Left colon (tissue), 2 donors: ENCODE results near the gene TRPV2. TPM values are rescaled to one million over a fixed set of nuclear protein-coding genes. Genes with fewer than 3 reads are reported as not detected.

Experiments
- ATAC-seq: fragments of 200-7000 bp; cut with Tn5 transposase; one replicate; pipeline ENCODE4 v1.9.1; 2020; ENCODE audit warnings: mild to moderate bottlenecking, moderate library complexity
- DNase-seq, 2 donors: peaks; one replicate each; pipeline ENCODE4 v3.0.0-alpha.2; 2020
- intact Hi-C, 2 donors: fragments of 100-400 bp; cut with DNase I in 1 of 2; cut with micrococcal nuclease in 1 of 2; formaldehyde crosslinking; loops; one replicate each; pipeline versions ENCODE4 v1.11.2 to v1.14.0; 2022; cut with DNase I, micrococcal nuclease
- total RNA-seq, 2 donors: library from RNA; stranded (reverse); fragmentation: NEBNext Ultra II Directional; extraction: Animal tissue kit (Norgen Biotek cat#: 25700); gene quantifications; one replicate each; pipeline ENCODE4 v1.2.1, GENCODE V29; 2021
- donor health status: DM: no; HTN: no; CAD: no.
- donor health status: DM: yes; HTN: yes; CAD: no.

TRPV2 gene
- total RNA-seq, 2 donors from 2014 or later: 4.4 to 9.2 TPM

DNA sequence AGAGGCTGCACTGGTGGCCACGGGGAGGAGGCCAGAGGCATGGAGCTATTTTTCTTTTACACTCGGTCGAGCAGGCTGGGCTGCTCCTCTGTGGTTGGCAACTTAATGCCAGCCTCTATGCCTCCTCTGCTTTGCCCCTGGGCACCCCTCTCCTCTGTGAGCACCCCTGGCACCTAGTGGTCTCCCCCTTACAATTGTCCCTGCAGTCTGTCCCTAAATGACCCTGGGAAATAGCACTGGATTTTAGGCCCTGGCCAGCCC is 49.6 kb downstream of the TRPV2 start:
- no peak for DNase-seq
- intact Hi-C loops: no loop called here
- no peak for ATAC-seq

DNA sequence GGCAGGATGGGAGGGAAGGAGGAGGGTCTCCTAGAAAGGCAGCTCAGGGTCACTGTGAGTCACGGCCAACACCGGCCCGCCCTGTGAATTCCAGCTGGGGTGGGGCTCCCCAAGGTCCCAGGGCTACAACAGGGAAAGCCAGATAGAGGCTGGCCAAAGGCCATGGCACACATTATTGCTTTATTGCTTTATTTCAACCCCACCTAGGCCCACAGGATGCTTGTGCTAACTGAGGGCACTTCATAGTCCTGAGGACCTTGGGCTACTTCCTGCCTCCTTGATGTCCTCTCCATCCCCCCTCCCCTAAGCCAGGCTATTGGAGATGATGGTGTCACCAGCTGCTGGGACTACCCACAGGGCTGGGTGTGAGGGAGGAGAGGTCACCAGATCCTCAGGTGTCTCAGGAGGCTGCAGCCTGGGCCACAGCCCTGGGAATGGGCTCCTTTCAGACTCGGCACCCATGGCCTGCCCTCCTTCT is 50.5 kb downstream of the TRPV2 start:
- peak; percentile 86 to 95 for DNase-seq
- intact Hi-C loops: no loop called here
- ATAC-seq: peak; percentile 76

DNA sequence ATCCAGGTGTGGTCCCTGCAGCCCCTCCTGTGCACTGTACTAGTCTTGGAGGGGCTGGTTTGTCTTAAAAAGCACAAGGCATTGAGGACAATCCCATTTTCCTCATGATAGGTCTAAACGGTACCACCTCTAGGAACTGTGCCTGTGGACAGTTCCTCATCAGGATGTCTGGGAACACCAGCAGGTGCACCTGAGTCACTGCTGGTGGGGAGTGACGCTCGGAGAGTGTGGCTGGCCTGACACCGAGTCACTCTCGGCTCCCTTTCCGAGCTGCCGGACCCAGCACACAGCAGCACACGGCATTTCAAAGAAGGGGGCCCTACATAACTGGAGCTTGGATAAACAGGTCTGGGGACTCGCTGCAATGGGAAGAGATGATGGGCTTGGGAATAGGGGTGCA is 51.0 kb downstream of the TRPV2 start:
- ATAC-seq: peak; percentile 44
- DNase-seq: peak in 1 of 2 donors; percentile 71
- intact Hi-C loops: no loop called here

DNA sequence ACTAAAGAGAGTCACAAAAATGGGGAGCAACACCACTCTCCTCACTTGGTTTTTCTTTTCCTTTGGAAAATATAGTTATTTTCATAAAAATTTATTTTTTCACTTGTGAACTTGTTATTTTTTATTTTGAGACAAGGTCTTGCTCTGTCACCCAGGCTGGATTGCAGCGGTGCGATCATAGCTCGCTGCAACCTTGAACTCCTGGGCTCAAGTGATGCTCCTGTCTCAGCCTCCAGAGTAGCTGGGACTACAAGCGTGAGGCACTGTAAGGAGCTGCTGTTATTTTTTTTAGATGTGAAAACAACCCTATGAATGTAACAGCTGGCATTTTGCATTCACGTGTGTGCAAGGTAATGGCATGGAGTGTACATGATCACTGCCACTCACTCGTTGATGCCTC is 51.7 kb downstream of the TRPV2 start:
- intact Hi-C loops: no loop called here
- DNase-seq (no peak), ATAC-seq (no peak)

DNA sequence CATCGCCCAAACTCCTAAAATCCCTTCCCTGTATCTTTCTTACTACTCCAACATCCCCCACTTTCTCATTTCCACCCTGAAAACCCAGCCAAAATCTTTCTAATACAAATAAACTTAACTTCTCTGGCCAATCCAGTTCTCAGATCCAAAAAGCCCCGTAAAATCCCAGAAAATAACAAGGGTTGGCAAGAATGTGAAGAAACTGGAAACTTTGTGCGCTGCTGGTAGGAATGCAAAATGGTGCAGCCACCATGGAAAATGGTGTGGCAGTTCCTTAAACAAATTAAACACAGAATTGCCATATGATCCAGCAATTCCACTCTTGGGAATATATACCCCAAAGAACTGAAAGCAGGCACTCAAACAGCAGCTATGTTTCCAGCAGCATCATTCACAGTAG is 52.5 kb downstream of the TRPV2 start:
- DNase-seq (no peak), ATAC-seq (no peak)
- intact Hi-C loops: no loop called here

DNA sequence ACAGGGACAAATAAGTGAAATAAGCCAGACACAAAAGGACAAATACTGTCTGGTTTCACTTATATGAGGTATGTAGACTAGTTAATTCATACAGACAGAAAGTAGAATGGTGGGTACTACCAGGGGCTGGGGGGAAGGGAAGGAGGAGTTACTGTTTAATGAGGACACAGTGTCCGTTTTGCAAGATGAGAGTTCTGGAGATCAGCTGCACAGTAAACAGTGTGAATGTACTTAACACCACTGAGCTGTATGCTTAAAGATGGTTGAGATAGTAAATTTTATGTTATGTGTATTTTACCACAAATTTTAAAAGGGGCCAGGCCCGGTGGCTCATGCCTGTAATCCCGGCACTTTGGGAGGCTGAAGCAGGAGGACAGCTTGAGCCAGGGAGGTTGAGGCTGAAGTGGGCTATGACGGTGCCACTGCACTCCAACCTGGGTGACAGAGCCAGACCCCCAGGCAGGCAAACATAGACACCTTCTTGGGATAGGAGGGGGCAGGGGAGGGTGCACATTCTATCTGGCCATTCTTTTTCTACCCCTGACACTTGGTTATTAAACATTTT is 53.1 kb downstream of the TRPV2 start:
- ATAC-seq (no peak), DNase-seq (no peak)
- intact Hi-C loops: no loop called here

DNA sequence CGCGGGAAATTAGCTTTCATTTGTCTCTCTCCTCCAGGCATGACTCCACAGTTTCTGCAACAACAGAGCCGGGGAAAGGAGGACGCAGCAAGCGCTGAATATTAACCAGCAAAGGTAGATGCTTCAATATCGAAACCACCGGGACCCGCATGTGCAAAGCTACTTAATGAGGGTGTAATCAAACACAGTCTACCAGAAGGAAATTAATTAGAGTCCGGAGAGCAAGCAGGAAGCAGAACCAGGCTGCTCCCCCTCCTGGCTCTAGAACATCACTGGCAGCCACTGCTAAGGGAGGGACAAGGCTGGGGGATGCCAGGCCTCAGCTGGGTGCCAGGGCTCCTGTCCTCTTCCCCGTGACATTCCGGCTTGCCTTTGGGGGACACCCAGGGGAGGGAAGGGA is 54.9 kb downstream of the TRPV2 start:
- no peak for DNase-seq
- intact Hi-C loops: no loop called here
- ATAC-seq: no peak

DNA sequence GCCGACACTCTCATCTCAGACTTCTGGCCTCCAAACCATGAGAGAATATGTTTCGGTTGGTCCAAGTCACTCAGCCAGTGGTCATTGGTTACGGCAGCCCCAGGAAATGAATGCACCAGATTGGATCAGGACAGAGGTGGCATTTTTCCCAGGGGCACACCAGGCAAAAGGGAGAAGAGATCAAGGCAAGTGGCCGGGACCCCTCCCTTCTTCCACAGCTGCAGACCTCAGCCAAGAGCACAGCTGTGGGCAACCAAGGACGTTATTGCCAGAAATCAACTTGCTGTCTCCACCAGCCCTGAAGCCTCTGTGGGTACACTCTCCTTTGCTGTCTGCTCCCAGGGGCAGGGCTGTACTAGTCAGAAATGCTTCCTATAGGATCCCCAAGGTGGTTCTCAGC is 55.9 kb downstream of the TRPV2 start:
- ATAC-seq (no peak), DNase-seq (no peak)
- intact Hi-C loops: no loop called here

DNA sequence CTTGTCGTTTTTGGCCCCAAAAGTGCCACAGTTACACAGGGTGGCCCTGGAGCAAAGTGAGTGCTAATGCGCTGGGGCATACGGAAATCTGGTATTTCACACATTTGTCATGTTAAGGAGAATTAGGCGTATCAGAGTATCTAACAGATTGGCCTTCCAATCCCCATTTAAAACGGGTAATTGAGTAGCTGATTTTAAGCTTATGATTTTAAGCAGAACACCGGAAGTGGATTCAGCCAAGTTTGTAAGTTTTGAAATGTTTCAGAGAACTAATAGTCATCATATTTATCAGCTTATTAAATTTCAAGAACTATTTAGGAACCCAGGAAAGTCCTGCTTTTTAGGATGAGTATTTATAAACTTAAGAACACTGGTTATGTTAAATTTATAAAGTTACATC is 57.2 kb downstream of the TRPV2 start:
- DNase-seq (no peak), ATAC-seq (no peak)
- intact Hi-C loops: no loop called here

DNA sequence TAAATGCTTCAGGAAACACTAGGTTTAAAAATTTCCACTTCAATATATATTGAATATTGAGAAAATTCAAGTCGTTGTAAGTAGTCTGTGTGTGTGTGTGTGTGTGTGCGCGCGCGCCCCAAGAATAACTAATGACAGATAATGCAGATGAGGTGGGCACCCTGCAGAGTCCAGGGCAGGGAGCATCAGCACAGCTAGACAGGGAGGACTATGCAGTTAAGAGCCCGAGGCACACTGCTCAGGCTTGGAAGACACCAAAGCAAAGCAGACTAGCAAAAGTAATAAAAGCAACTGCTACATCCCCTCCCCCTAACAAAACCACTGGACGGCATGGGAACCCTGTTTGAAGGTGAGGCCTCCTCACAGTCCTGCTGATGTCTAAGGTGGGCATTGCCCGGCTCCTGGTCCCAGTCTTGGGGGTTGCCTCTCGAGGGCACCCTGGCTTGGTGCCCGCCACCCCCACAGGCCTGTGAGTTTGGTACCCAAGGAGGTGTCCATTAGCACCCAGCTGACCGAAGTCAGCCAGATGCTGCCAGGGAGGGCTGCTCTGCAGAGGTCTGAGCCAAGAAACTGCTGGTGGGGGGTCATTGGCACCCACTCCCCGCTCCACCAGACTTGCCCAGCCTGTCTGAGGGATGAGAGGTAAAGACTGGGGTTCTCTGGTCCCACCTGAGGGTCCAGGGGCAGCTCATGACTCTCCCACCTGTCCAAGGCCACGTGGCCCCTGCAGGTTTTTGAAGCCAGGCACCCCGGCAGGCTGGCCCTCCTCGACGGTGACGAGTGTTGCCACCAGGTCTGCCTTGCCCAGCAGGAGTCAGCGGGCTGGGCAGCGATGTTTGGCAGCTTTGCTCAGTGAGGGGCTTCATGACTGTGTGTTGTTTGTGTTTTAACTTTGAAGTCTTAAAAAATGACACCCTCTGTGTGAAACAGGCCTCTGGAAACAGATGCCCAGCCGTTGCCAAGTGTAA is 58.0 kb downstream of the TRPV2 start:
- ATAC-seq (no peak), DNase-seq (no peak)
- intact Hi-C loops: no loop called here

DNA sequence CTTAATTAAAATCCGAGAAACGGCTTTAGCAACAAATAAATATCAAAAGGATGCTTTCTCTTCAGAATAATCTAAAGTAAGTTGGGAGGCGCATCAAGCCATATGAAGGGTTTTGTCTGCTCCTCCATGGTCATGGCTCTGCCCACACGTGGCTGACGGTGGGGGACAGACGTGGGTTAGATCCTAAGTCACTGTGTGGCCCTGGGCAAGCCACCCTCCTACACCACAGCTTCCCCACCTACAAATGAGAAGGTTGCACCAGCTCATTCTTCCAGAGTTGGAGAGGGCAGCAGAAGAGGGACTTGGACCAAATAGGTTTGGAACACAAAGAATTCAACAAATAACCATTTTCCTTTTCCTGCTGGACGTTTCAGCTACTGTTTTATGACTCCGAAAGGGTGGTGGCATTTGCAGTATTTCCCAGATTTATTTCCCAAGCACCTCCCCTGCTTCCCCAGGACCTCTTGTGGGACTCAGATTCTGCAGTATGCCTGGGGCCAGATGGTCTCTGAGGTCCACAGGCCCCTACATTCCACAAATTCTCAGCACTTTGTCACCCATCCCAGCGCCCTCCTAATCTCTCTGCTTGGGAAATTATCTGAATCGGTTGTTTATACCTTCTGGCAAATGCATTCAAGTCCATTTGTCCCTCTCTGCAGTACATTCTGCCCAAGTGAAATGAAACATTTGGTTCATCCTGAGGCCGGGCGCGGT is 58.8 kb downstream of the TRPV2 start:
- intact Hi-C loops: no loop called here
- no peak for DNase-seq
- ATAC-seq: no peak

DNA sequence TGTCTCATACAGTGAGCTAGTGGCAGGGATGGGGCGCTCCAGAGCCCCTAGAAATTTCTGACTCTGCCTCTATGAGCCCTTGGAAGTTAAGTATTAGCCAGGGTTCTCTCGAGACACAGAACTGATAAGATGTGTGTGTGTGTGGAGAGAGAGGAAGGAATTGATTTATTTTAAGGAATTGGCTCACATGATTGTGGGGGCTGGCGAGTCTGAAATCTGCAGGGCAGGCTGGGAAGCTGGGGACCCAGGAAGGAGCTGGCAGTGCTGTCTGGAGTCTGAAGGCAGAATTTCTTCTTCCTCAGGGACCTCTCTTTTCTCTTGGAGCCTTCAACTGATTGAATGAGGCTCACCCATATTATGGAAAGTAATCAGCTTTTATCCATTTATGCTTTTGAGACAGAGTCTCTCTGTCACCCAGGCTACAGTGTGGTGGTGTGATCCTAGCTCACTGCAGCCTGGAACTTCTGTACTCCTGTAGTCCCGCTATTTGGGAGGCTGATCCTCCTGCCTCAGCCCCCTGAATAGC is 59.9 kb downstream of the TRPV2 start:
- ATAC-seq (no peak), DNase-seq (no peak)
- intact Hi-C loops: no loop called here

DNA sequence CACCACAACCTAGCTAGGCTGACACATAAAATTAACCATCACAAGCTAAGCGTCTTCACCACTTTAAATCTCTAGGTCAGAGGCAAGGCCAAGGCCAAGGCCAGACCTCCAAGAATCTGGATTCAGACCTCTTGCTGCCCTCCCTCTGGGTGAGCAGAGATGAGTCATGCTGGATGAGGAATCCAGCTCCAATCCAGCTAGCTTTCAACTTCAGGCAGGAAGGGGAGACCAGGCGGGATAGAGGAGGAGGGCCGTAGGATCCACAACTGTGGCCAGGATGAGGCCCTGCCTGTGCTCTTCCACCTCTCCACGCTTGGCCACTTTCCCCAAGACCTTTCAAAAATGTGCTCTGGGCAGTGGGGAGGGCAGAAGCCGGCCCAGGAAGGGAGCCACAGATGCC is 61.9 kb downstream of the TRPV2 start:
- ATAC-seq (peak; percentile 31), DNase-seq (no peak)
- intact Hi-C loops: no loop called here

DNA sequence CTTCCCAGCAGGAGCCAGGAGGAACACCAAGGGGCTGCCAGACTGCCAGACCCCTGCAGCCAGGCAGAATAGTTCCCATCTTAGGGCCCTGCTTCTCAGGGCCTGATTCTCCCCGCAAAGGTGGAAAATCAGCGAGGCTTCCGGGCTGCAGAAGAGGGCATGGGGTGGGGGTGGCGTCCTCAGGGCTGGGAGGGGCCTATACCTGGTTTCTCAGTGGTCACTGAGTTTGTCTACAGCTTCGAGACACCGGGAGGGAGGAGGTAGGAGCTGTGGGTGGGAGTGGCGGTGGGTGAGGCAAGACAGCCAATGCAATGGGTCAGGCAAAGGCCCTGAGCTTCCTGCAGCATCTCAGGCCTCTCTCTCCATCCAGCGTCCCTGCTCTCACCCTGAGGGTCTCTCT is 62.3 kb downstream of the TRPV2 start:
- intact Hi-C loops: no loop called here
- DNase-seq (no peak), ATAC-seq (no peak)

DNA sequence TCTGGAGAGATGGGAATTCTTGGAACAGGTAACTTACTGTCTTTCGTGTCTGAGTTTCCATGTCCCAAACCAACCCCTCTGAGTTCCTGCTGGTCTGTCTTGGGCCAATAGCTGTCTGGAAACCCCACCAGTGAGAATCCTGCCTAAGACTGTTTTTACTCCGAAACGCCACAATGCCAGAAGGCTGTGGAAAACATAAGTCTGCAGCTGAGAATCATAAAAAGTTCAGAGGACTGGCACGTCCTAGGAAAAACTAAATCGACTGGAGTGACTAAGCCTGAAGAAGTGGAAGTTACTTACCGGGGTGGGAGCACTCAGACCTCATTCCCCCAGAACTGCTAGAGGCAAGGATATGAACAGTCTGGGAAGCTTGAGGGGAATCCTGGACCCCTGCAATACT is 63.3 kb downstream of the TRPV2 start:
- intact Hi-C loops: no loop called here
- no peak for ATAC-seq
- no peak for DNase-seq

DNA sequence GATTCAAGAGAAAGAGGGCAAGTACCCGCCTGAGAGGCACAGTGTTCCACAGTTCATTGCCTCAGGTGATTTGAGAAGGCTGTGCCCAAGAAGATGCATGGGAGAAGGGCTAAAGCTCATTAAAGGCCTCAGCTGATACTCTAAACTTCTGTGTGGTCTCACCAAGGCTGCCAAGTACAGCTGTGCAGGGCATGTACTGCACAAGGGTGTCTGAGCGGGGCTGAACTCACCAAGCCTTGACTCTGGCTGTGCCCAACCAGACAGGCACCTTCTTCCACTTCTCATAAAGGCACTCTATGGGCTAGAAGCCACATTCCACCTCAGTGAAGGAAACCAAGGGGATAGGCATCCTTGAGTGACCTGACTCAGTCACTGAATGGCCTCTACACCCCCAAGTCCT is 63.9 kb downstream of the TRPV2 start:
- DNase-seq: no peak
- intact Hi-C loops: no loop called here
- ATAC-seq: no peak

DNA sequence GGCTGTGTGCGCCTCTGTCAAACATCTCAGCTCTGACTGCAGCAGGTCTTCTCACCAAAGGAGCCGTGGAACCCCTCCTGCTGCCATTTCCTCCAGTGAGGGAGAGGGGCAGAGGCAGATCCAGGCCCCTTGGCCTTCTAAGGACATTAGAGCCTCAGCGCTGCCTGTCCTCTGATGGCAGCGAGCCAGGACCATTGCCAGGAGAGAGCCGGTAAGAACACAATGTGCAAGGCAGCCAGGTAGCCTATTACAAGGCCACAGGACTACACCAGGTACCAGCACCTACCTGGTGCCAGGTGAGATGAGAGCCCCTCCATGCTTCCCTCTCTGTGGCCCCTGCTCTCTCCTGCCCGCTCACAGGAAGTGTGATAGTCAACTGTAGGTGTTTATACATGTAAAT is 65.6 kb downstream of the TRPV2 start:
- no peak for ATAC-seq
- intact Hi-C loops: no loop called here
- DNase-seq: no peak

DNA sequence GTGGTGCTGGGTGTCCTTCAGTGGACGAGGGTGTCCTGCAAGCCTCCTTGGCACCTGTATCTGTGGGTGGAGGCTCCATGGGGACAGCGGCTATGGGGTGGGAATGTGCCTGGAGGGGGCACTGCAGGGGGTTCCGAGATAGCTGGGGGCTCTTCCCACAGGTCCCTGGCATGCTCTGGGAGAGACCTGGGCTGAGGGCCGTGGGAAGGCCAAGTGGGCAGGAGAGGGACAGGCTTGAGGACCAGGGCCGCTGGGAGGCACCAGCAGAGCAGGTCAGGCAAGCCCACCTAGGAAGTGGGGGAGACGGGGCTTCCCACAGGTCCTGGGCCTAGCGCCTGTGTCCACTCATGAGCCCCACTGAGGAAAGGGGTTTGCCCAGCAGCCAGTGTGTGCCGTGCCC is 66.9 kb downstream of the TRPV2 start:
- ATAC-seq (no peak), DNase-seq (no peak)
- intact Hi-C loops: no loop called here

DNA sequence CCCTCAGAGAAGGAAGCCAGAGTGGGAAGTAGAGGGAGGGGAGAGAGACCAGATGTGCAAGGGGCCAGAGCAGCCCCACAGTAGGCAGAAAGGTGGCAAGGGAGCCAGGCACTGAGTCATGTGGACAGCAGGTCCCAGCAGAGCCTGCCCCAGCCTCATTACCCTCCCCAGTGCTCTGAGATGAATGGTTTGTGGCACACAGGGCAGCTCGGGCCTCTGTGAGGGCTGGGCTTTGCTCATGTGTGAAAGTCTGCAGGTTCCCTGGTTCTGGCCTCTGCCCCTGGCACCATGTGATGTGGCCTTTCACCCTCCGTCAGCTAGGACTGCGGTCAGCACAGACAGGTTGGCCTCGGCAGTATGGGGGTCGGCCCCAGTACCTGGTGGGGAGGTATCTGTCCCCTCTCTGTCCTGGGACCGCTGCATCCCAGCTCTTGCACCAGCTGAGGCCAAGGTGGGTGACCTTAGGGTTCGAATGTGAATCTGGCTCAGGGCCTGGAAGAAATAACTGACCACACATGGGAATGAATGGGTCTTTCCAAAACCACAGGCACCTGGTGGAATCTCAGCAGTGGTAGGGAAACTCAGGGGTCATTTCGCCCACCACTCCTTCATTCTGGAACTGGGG is 67.8 kb downstream of the TRPV2 start:
- intact Hi-C loops: no loop called here
- DNase-seq (no peak), ATAC-seq (no peak)
